ENCODE data around the gene FUBP3.
"Not testable (repeated sequence)": the region's sequence is repeated elsewhere in the genome, so short reads cannot be mapped to it uniquely, and the experiment has no call there.

Gene FUBP3

DNA sequence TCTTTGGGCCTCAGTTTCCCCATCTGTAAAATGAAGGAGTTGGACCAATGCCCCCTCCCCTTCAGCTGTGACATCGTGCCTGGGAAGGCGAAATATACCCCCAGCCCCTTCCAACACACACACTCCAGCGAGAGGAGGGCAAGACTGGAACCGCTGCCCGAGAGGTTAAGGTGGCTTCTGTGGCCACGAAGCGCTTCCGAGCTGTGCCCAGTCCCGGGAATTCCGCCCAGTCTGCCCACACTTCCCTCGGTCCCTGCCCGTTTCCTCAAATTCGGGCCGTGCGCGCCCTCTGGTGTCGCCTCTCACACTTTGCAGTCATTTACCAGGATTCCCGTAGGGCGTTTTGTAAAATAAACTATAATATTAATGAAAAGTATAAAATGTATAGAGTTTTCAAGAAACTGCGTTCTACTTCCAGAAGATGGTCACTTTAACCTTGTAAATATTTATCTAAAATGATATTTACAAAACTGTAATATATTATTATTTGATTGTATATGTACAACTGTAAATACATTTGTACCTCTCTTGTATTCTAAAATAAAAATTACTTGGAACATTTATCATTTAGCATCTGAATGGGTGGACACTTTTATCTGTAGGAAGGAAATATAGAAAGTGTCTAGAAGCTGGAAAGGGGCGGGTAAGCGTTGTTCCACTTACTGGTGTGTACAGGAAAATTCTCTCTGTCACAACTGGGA, 103.2 kb downstream of the FUBP3 start:
- CTCF ChIA-PET, result interaction anchor here (0.7 to 10.4 kb wide), 28 partner anchors 8 to 1337 kb away, joined by 3 to 262 read pairs (median 4); partner anchors contain the start of gene EXOSC2
- TF ChIP-seq, protein P1, sequence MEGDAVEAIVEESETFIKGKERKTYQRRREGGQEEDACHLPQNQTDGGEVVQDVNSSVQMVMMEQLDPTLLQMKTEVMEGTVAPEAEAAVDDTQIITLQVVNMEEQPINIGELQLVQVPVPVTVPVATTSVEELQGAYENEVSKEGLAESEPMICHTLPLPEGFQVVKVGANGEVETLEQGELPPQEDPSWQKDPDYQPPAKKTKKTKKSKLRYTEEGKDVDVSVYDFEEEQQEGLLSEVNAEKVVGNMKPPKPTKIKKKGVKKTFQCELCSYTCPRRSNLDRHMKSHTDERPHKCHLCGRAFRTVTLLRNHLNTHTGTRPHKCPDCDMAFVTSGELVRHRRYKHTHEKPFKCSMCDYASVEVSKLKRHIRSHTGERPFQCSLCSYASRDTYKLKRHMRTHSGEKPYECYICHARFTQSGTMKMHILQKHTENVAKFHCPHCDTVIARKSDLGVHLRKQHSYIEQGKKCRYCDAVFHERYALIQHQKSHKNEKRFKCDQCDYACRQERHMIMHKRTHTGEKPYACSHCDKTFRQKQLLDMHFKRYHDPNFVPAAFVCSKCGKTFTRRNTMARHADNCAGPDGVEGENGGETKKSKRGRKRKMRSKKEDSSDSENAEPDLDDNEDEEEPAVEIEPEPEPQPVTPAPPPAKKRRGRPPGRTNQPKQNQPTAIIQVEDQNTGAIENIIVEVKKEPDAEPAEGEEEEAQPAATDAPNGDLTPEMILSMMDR (IDR thresholded peaks at IDR 0.05; ENCODE audit: control extremely low read depth, extremely low read depth, low read depth, missing control alignments), result peak; percentile 85
- POLR2A ChIA-PET, result interaction anchor here (0.8 kb wide), 1 partner anchor 11 kb away, joined by 3 read pairs; the partner anchor contains the start of gene EXOSC2
- peak; percentile 71 for DNase-seq (ENCODE audit: extremely low spot score)

GRCh38 chr9:130685104-130685503, 105.7 kb downstream of the FUBP3 start:
- CTCF ChIA-PET, result interaction anchor here (1.3 to 10.4 kb wide), 8 partner anchors 8 to 231 kb away, joined by 3 to 262 read pairs (median 5); partner anchors contain the start of gene EXOSC2
- TF ChIP-seq, protein P1 (IDR thresholded peaks at IDR 0.05; ENCODE audit: control extremely low read depth, extremely low read depth, low read depth, missing control alignments), result no peak
- DNase-seq (ENCODE audit: extremely low spot score), result no peak
- POLR2A ChIA-PET, result no interaction called here

- ChIA-PET CTCF (interaction anchor here (1.4 to 10.4 kb wide), 3 partner anchors 15 to 223 kb away, joined by 3 to 262 read pairs (median 53); no protein-coding TSS in a partner anchor), POLR2A (interaction anchor here (0.7 kb wide), 1 partner anchor 332 kb away, joined by 8 read pairs; no protein-coding TSS in a partner anchor)
- not testable (repeated sequence) for DNase-seq (ENCODE audit: extremely low spot score)
These were observed 106.6 kb downstream of the FUBP3 start for GRCh38 chr9:130685945-130686344.

DNA sequence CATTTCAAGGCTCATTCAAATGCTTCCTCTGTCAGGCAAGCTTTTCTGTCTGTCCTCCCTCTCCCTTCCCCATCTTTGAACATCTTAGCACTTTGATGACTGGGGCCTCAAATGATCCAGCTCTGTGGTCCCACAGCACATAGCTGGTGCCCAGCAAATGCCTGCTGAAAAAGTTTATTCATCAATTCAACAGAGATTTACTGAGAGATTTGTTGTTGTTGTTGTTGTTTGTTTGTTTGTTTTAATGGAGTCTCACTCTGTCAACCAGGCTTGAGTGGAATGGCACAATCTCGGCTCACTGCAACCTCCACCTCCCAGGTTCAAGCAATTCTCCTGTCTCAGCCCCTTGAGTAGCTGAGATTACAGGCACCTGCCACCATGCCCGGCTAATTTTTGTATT, 108.2 kb downstream of the FUBP3 start:
- DNase-seq (ENCODE audit: extremely low spot score), result no peak
- CTCF ChIA-PET, result interaction anchor here (1.4 to 10.4 kb wide), 3 partner anchors 14 to 225 kb away, joined by 4 to 262 read pairs (median 4); no protein-coding TSS in a partner anchor
- TF ChIP-seq, protein P1 (IDR thresholded peaks at IDR 0.05; ENCODE audit: control extremely low read depth, extremely low read depth, low read depth, missing control alignments), result no peak
- POLR2A ChIA-PET, result no interaction called here
